Sigmoid colon (tissue), 4 donors: ENCODE results near the gene BRSK2.

Experiments
- EP300 ChIP-seq, 4 donors: sonication (generic); formaldehyde crosslinking; IDR thresholded peaks; one replicate each; pipeline ENCODE4 v1.6.1; 2017; ENCODE audit warnings: antibody characterized with exemption in 4 of 4
- POLR2A ChIP-seq, 2 donors: fragments of 450-650 bp; IDR thresholded peaks; one replicate each; pipeline ENCODE4 v1.6.1; 2016; ENCODE audit warnings: antibody characterized with exemption in 2 of 2, mild to moderate bottlenecking in 2 of 2, moderate library complexity in 2 of 2
- TF ChIP-seq, protein P1 (sequence below), 4 experiments: fragments of 450-650 bp in 3 of 4; fragments of 200-600 bp in 1 of 4; IDR thresholded peaks; one replicate each; pipeline ENCODE4 v1.5.1; 2016 to 2019; ENCODE audit warnings: antibody characterized with exemption in 4 of 4, mild to moderate bottlenecking in 3 of 4, moderate library complexity in 2 of 4

DNA sequence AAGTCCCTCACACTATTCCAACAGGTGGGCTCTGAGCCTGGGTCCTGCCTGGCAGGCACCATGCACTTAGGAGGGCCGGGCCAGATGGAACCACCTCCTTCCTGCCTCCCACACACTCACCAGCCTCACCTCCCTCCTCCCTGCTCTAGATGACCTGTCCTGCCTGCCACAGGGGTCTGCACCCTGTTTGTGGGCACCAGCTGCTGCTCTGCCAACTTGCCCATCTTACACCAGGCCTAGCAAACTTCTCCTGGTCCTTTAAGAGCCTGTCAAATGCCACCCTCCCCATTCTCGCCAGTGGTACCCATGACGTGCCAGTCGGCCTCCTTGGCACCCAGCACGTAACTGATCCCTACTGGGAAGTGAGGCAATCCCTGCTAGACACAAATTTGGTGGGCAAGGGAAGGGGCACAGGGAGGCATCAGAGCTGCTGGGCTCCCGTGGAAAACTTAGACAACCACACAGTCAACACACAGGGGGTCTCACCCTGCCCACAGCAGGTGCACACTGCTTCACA is 93.8 kb downstream of the BRSK2 start:
- TF ChIP-seq, protein P1, sequence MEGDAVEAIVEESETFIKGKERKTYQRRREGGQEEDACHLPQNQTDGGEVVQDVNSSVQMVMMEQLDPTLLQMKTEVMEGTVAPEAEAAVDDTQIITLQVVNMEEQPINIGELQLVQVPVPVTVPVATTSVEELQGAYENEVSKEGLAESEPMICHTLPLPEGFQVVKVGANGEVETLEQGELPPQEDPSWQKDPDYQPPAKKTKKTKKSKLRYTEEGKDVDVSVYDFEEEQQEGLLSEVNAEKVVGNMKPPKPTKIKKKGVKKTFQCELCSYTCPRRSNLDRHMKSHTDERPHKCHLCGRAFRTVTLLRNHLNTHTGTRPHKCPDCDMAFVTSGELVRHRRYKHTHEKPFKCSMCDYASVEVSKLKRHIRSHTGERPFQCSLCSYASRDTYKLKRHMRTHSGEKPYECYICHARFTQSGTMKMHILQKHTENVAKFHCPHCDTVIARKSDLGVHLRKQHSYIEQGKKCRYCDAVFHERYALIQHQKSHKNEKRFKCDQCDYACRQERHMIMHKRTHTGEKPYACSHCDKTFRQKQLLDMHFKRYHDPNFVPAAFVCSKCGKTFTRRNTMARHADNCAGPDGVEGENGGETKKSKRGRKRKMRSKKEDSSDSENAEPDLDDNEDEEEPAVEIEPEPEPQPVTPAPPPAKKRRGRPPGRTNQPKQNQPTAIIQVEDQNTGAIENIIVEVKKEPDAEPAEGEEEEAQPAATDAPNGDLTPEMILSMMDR (IDR thresholded peaks at IDR 0.05), result no peak
- TF ChIP-seq POLR2A (IDR thresholded peaks at IDR 0.05), result no peak
- TF ChIP-seq EP300 (IDR thresholded peaks at IDR 0.05), result no peak
